Astrocyte of the hippocampus (primary cell): ENCODE data around the gene OR1E1.
"Not testable (repeated sequence)": the region's sequence is repeated elsewhere in the genome, so short reads cannot be mapped to it uniquely, and the experiment has no call there.

Experiments used
- DNase-seq: peaks from one replicate; pipeline ENCODE4 v3.0.0; 2011; ENCODE audit warnings: low read depth, low spot score

The OR1E1 gene

GRCh38 chr17:3398310-3398709 is at the start of gene OR1E1:
TSS of gene OR1E1 (minus strand) at chr17:3398410. CDS start at chr17:3398410, 0 bp downstream.
- no peak for DNase-seq

GRCh38 chr17:3447625-3448024 is 49.4 kb upstream of the OR1E1 start:
- no peak for DNase-seq

GRCh38 chr17:3440451-3440850 is 42.2 kb upstream of the OR1E1 start:
- DNase-seq = no peak

- no peak for DNase-seq
Observed at GRCh38 chr17:3438368-3438767, 40.2 kb upstream of the OR1E1 start.

GRCh38 chr17:3433741-3434140 is 35.5 kb upstream of the OR1E1 start, which contains the start of gene OR1E2:
TSS of gene OR1E2 (minus strand) at chr17:3433841. CDS start at chr17:3433841, 0 bp downstream.
- DNase-seq = no peak

- peak; percentile 1 for DNase-seq
Observed at GRCh38 chr17:3433215-3433614, 35.0 kb upstream of the OR1E1 start.

GRCh38 chr17:3418222-3418621 is 20.0 kb upstream of the OR1E1 start:
- DNase-seq = no peak

- no peak for DNase-seq
Observed at GRCh38 chr17:3415610-3416009, 17.4 kb upstream of the OR1E1 start.

- DNase-seq = not testable (repeated sequence)
Observed at GRCh38 chr17:3412216-3412615, 14.0 kb upstream of the OR1E1 start.

GRCh38 chr17:3411070-3411469 is 12.9 kb upstream of the OR1E1 start, which contains the start of gene OR3A3:
TSS of gene OR3A3 (plus strand) at chr17:3411370.
- DNase-seq = no peak

- DNase-seq = not testable (repeated sequence)
Observed at GRCh38 chr17:3403856-3404255, 5.6 kb upstream of the OR1E1 start.

GRCh38 chr17:3401786-3402185 is 3.6 kb upstream of the OR1E1 start:
- DNase-seq = no peak

- no peak for DNase-seq
Observed at GRCh38 chr17:3400055-3400454, 1.8 kb upstream of the OR1E1 start.

- DNase-seq = not testable (repeated sequence)
Observed at GRCh38 chr17:3397801-3398200, 409 bp downstream of the OR1E1 start.

GRCh38 chr17:3389791-3390190 is 8.4 kb downstream of the OR1E1 start:
- DNase-seq = no peak

GRCh38 chr17:3385869-3386816 is 12.1 kb downstream of the OR1E1 start, which contains the start of gene OR3A2:
TSS of gene OR3A2 (minus strand) at chr17:3386308.
- no peak for DNase-seq

GRCh38 chr17:3381957-3382356 is 16.3 kb downstream of the OR1E1 start:
- no peak for DNase-seq

GRCh38 chr17:3378321-3378720 is 19.9 kb downstream of the OR1E1 start:
- DNase-seq = no peak

GRCh38 chr17:3371167-3371566 is 27.0 kb downstream of the OR1E1 start:
- not testable (repeated sequence) for DNase-seq
